IMR-90 (cell line): ENCODE results near the gene QRFP. TPM values are rescaled to one million over a fixed set of nuclear protein-coding genes. Genes with fewer than 3 reads are reported as not detected.

Experiments
- ATAC-seq: fragments of 200-7000 bp; cut with Tn5 transposase; 2 replicates; pipeline ENCODE4 v1.9.1; 2020; ENCODE audit warnings: low read depth, mild to moderate bottlenecking, moderate library complexity
- BruUV-seq: library from RNA; stranded (reverse); fragments of 400-500 nt; replicated peaks from 2 replicates; lab custom pipeline; 2021; lab: Mats Ljungman, UMichigan
- CTCF ChIA-PET: fragments of 300-600 bp; formaldehyde crosslinking; extraction: SDS; loops from one replicate; lab custom pipeline; 2021; ENCODE audit warnings: antibody characterized with exemption; lab: Yijun Ruan, JAX
- POLR2A ChIA-PET: fragments of 300-600 bp; sonication (Branson Sonifier 250); formaldehyde crosslinking; loops from one replicate; lab custom pipeline; 2022; ENCODE audit warnings: antibody characterized with exemption; ENCODE audit not compliant: unreplicated experiment; lab: Charles Lee
- DNase-seq: peaks from one replicate; pipeline ENCODE4 v3.0.0; 2013
- H2AFZ ChIP-seq: replicated peaks from 2 replicates; pipeline ENCODE3; 2013; ENCODE audit warnings: low read length, mild to moderate bottlenecking; ENCODE audit not compliant: poor library complexity
- H2AK5ac ChIP-seq: 2 replicates; pipeline ENCODE4 v1.6.1; 2013; ENCODE audit warnings: low read depth, low read length, inconsistent platforms
- H2AK9ac ChIP-seq: replicated peaks from 2 replicates; pipeline ENCODE3; 2013; ENCODE audit warnings: mild to moderate bottlenecking, low read depth, low read length, moderate library complexity; ENCODE audit not compliant: poor library complexity
- H2BK120ac ChIP-seq: 2 replicates; pipeline ENCODE4 v1.6.1; 2013; ENCODE audit warnings: low read depth, low read length, inconsistent platforms
- H2BK15ac ChIP-seq: 3 replicates; pipeline ENCODE4 v1.6.1; 2013; ENCODE audit warnings: low read depth, low read length, inconsistent platforms
- H2BK20ac ChIP-seq: 2 replicates; pipeline ENCODE4 v1.6.1; 2013; ENCODE audit warnings: low read depth, mild to moderate bottlenecking, inconsistent platforms, low read length, moderate library complexity
- H2BK5ac ChIP-seq: 2 replicates; pipeline ENCODE4 v1.6.1; 2013; ENCODE audit warnings: mild to moderate bottlenecking, low read depth, low read length, inconsistent platforms; ENCODE audit not compliant: poor library complexity, severe bottlenecking
- H3K14ac ChIP-seq: replicated peaks from 2 replicates; pipeline ENCODE4 v1.6.1; 2013; ENCODE audit warnings: low read depth, low read length, inconsistent platforms
- H3K18ac ChIP-seq: 2 replicates; pipeline ENCODE4 v1.6.1; 2013; ENCODE audit warnings: low read depth, low read length, control low read depth
- H3K23ac ChIP-seq: 2 replicates; pipeline ENCODE4 v1.6.1; 2013; ENCODE audit warnings: low read depth, low read length, inconsistent platforms
- H3K27ac ChIP-seq: 2 replicates; pipeline ENCODE4 v1.5.1; 2013; ENCODE audit warnings: mild to moderate bottlenecking, control low read depth, low read length; ENCODE audit not compliant: insufficient read depth
- H3K27me3 ChIP-seq: 2 replicates; pipeline ENCODE4 v1.6.1; 2013; ENCODE audit warnings: low read length; ENCODE audit not compliant: control insufficient read depth, insufficient read depth
- H3K36me3 ChIP-seq: 2 replicates; pipeline ENCODE4 v1.6.1; 2013; ENCODE audit warnings: low read length, mixed read lengths; ENCODE audit not compliant: control insufficient read depth, insufficient read depth
- H3K4ac ChIP-seq: 2 replicates; pipeline ENCODE4 v1.6.1; 2013; ENCODE audit warnings: low read depth, low read length, inconsistent platforms
- H3K4me1 ChIP-seq: 2 replicates; pipeline ENCODE4 v1.6.1; 2013; ENCODE audit warnings: low read length, mixed read lengths; ENCODE audit not compliant: control insufficient read depth, insufficient read depth
- H3K4me2 ChIP-seq: 2 replicates; pipeline ENCODE4 v1.6.1; 2013; ENCODE audit warnings: low read depth, mild to moderate bottlenecking, control low read depth, low read length, moderate library complexity
- H3K4me3 ChIP-seq: 2 replicates; pipeline ENCODE4 v1.5.1; 2013; ENCODE audit warnings: low read depth, mild to moderate bottlenecking, control low read depth, low read length, moderate library complexity; ENCODE audit not compliant: insufficient read depth
- H3K56ac ChIP-seq: 2 replicates; pipeline ENCODE4 v1.6.1; 2013; ENCODE audit warnings: low read length, inconsistent platforms; ENCODE audit not compliant: insufficient read depth; ENCODE audit errors: extremely low read depth
- H3K79me1 ChIP-seq, 2 experiments: 2 replicates each; pipeline ENCODE4 v1.6.1; 2013; ENCODE audit warnings: low read length in 2 of 2, inconsistent platforms in 1 of 2, low read depth in 1 of 2
- H3K9ac ChIP-seq: 2 replicates; pipeline ENCODE4 v1.6.1; 2013; ENCODE audit warnings: low read depth, low read length, control low read depth
- H3K9me1 ChIP-seq: 2 replicates; pipeline ENCODE4 v1.6.1; 2013; ENCODE audit warnings: low read length, inconsistent platforms; ENCODE audit not compliant: insufficient read depth
- H3K9me3 ChIP-seq: 2 replicates; pipeline ENCODE4 v1.6.1; 2013; ENCODE audit warnings: low read length; ENCODE audit not compliant: control insufficient read depth, insufficient read depth
- H4K20me1 ChIP-seq: 2 replicates; pipeline ENCODE4 v1.6.1; 2013; ENCODE audit warnings: low read length, inconsistent platforms; ENCODE audit not compliant: insufficient read depth
- H4K5ac ChIP-seq: 2 replicates; pipeline ENCODE4 v1.6.1; 2013; ENCODE audit warnings: mild to moderate bottlenecking, low read depth, low read length, control low read depth
- H4K8ac ChIP-seq, 2 experiments: 2 replicates each; pipeline ENCODE4 v1.6.1; 2013; ENCODE audit warnings: low read depth in 2 of 2, low read length in 2 of 2, control low read depth in 1 of 2, inconsistent platforms in 1 of 2
- H4K91ac ChIP-seq: 2 replicates; pipeline ENCODE4 v1.6.1; 2013; ENCODE audit warnings: low read depth, low read length, inconsistent platforms; ENCODE audit not compliant: insufficient read depth
- BHLHE40 ChIP-seq: fragments of 150-350 bp; IDR thresholded peaks from 2 replicates; pipeline ENCODE4 v1.6.1; 2016; ENCODE audit warnings: mild to moderate bottlenecking, low read depth, low read length
- CEBPB ChIP-seq: IDR thresholded peaks from 2 replicates; pipeline ENCODE4 v1.6.1; 2012; ENCODE audit warnings: low read depth, low read length, improper control_type of control experiment
- CHD1 ChIP-seq: IDR thresholded peaks from 2 replicates; pipeline ENCODE4 v1.6.1; 2012; ENCODE audit warnings: low read depth, low read length, improper control_type of control experiment
- FOS ChIP-seq: fragments of 150-350 bp; IDR thresholded peaks from 2 replicates; pipeline ENCODE4 v1.6.1; 2016; ENCODE audit warnings: low read depth, low read length
- MAFK ChIP-seq: IDR thresholded peaks from 2 replicates; pipeline ENCODE4 v1.6.1; 2012; ENCODE audit warnings: low read depth, low read length, improper control_type of control experiment
- MAZ ChIP-seq: IDR thresholded peaks from 2 replicates; pipeline ENCODE4 v1.6.1; 2012; ENCODE audit warnings: low read depth, mild to moderate bottlenecking, low read length, improper control_type of control experiment, moderate library complexity, borderline replicate concordance
- MXI1 ChIP-seq: IDR thresholded peaks from 2 replicates; pipeline ENCODE4 v1.6.1; 2012; ENCODE audit warnings: low read depth, mild to moderate bottlenecking, low read length, moderate library complexity, borderline replicate concordance
- NFE2L2 ChIP-seq: fragments of 150-350 bp; IDR thresholded peaks from 2 replicates; pipeline ENCODE4 v1.6.1; 2016; ENCODE audit warnings: low read depth, mild to moderate bottlenecking, low read length
- POLR2A ChIP-seq: IDR thresholded peaks from 2 replicates; pipeline ENCODE4 v1.6.1; 2012; ENCODE audit warnings: mild to moderate bottlenecking, low read depth, low read length
- RAD21 ChIP-seq: IDR thresholded peaks from 2 replicates; pipeline ENCODE4 v1.6.1; 2012; ENCODE audit warnings: low read length, improper control_type of control experiment
- RCOR1 ChIP-seq: IDR thresholded peaks from 2 replicates; pipeline ENCODE4 v1.6.1; 2012; ENCODE audit warnings: mild to moderate bottlenecking, low read length, improper control_type of control experiment; ENCODE audit not compliant: insufficient replicate concordance
- RFX5 ChIP-seq: IDR thresholded peaks from 2 replicates; pipeline ENCODE4 v1.8.0; 2012; ENCODE audit warnings: low read depth, mild to moderate bottlenecking, low read length, moderate library complexity
- SMC3 ChIP-seq: fragments of 150-350 bp; IDR thresholded peaks from 2 replicates; pipeline ENCODE4 v1.6.1; 2016; ENCODE audit warnings: low read depth, mild to moderate bottlenecking, antibody characterized with exemption, low read length, moderate library complexity
- WGBS, 2 experiments: methylation state at CpG; one replicate each; pipeline versions ENCODE4 v1.1.5 to v1.1.7; 2013; ENCODE audit warnings: missing lambda C conversion rate in 2 of 2; ENCODE audit not compliant: insufficient read length in 1 of 2; ENCODE audit errors: extremely low coverage in 2 of 2; 5-methylcytosine and 5-hydroxymethylcytosine counted together
- dilution Hi-C: fragments of 300-500 bp; cut with HindIII; formaldehyde crosslinking; loops from one replicate; pipeline ENCODE4 v1.14.3; 2018; ENCODE audit warnings: low sequenced_read_pairs; ENCODE audit not compliant: unreplicated experiment
- in situ Hi-C: fragments of 300-500 bp; cut with MboI; formaldehyde crosslinking; loops from 3 replicates; pipeline ENCODE4 v1.14.3; 2019; ENCODE audit warnings: low sequenced_read_pairs, inconsistent platforms, mixed read lengths
- intact Hi-C: fragments of 100-400 bp; cut with micrococcal nuclease; formaldehyde crosslinking; loops from 2 replicates; pipeline ENCODE4 v1.10.0; 2022
- polyA plus RNA-seq, 3 experiments: library from polyadenylated mRNA; depleted of rRNA; stranded (reverse); fragments of >200 nt; gene quantifications; 2 replicates each; pipeline ENCODE4 v1.2.3, GENCODE V29; 2012; ENCODE audit warnings: low replicate concordance in 1 of 3
- total RNA-seq: library from RNA; depleted of rRNA; stranded (reverse); fragments of >200 nt; gene quantifications from 2 replicates; pipeline ENCODE4 v1.2.3, GENCODE V29; 2012
- TF ChIP-seq, protein P1 (sequence below): fragments of 150-350 bp; IDR thresholded peaks from 2 replicates; pipeline ENCODE4 v1.6.1; 2016; ENCODE audit warnings: low read depth, mild to moderate bottlenecking, low read length, moderate library complexity, borderline replicate concordance
- TF ChIP-seq, protein P2 (sequence below): conservative IDR thresholded peaks from 2 replicates; pipeline ENCODE4 v1.5.1; 2012; ENCODE audit warnings: mild to moderate bottlenecking, low read depth, low read length, improper control_type of control experiment
- TF ChIP-seq, protein P3 (sequence below): fragments of 150-350 bp; IDR thresholded peaks from 2 replicates; pipeline ENCODE4 v1.6.1; 2017; ENCODE audit warnings: mild to moderate bottlenecking, antibody characterized with exemption, low read length, low read depth

The QRFP gene
- total and polyA plus RNA-seq, 2 of the 4 experiments (the other 2 are of a cell fraction): not detected

DNA sequence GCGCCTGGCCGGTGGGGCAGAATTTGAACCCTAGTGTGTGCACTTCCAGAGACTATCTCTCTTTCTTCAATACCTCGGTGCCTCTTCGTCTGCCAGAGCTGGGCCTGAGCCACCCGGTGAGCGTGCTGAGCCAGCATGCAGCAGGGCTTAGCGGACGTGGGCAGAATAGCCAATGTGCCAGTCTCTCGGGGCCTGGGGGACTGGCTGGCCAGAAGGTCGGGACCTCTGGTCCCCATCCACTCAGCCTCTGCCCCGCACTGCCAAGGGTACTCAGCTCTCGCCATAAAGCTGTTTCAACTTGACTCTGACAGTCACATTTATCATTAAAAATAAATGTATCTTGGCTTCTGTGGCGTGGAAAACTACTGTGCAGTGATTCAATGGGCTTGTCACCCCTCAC is 46.6 kb upstream of the QRFP start:
- POLR2A ChIA-PET: no interaction called here

More for the DNA sequence above, 46.6 kb upstream of the QRFP start:
- Histone ChIP-seq H3K36me3 (no peaks in the 10 kb centered on the region), H3K27me3 (peaks cover 61% of the 10 kb centered on the region), H3K18ac (no peak overlapping the region), H3K4me3 (no peak overlapping the region), H3K14ac (no peak overlapping the region), H2BK120ac (no peak overlapping the region), H3K4me1 (no peaks in the 10 kb centered on the region), H3K4me2 (no peak overlapping the region), H2BK15ac (no peak overlapping the region), H4K20me1 (peaks cover 6% of the 10 kb centered on the region; the same call in 1 of the 2 replicates), H3K56ac (no peak overlapping the region), H2AK5ac (no peak overlapping the region), H4K91ac (no peak overlapping the region), H3K9me1 (no peaks in the 10 kb centered on the region), H2AFZ (peak overlapping the region; percentile 49), H4K8ac (no peak overlapping the region), H3K27ac (no peak overlapping the region), H4K5ac (no peak overlapping the region), H2AK9ac (no peak overlapping the region), H3K4ac (no peak overlapping the region), H3K23ac (no peak overlapping the region), H3K79me1 (no peaks in the 10 kb centered on the region), H2BK20ac (no peak overlapping the region), H3K9ac (no peak overlapping the region), H2BK5ac (no peak overlapping the region), H3K9me3 (no peaks in the 10 kb centered on the region)
- no TSS peak for BruUV-seq
- TF ChIP-seq RFX5: no peak
- no peak for TF ChIP-seq MAFK
- no peak for TF ChIP-seq POLR2A
- no peak for TF ChIP-seq RAD21
- TF ChIP-seq, protein P1, sequence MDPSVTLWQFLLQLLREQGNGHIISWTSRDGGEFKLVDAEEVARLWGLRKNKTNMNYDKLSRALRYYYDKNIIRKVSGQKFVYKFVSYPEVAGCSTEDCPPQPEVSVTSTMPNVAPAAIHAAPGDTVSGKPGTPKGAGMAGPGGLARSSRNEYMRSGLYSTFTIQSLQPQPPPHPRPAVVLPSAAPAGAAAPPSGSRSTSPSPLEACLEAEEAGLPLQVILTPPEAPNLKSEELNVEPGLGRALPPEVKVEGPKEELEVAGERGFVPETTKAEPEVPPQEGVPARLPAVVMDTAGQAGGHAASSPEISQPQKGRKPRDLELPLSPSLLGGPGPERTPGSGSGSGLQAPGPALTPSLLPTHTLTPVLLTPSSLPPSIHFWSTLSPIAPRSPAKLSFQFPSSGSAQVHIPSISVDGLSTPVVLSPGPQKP: no peak
- TF ChIP-seq CHD1: no peak
- no peak for TF ChIP-seq BHLHE40
- no peak for TF ChIP-seq NFE2L2
- TF ChIP-seq MXI1: no peak
- TF ChIP-seq, protein P2, sequence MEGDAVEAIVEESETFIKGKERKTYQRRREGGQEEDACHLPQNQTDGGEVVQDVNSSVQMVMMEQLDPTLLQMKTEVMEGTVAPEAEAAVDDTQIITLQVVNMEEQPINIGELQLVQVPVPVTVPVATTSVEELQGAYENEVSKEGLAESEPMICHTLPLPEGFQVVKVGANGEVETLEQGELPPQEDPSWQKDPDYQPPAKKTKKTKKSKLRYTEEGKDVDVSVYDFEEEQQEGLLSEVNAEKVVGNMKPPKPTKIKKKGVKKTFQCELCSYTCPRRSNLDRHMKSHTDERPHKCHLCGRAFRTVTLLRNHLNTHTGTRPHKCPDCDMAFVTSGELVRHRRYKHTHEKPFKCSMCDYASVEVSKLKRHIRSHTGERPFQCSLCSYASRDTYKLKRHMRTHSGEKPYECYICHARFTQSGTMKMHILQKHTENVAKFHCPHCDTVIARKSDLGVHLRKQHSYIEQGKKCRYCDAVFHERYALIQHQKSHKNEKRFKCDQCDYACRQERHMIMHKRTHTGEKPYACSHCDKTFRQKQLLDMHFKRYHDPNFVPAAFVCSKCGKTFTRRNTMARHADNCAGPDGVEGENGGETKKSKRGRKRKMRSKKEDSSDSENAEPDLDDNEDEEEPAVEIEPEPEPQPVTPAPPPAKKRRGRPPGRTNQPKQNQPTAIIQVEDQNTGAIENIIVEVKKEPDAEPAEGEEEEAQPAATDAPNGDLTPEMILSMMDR: no peak
- TF ChIP-seq RCOR1: no peak
- no peak for TF ChIP-seq CEBPB
- TF ChIP-seq FOS: no peak
- TF ChIP-seq, protein P3, sequence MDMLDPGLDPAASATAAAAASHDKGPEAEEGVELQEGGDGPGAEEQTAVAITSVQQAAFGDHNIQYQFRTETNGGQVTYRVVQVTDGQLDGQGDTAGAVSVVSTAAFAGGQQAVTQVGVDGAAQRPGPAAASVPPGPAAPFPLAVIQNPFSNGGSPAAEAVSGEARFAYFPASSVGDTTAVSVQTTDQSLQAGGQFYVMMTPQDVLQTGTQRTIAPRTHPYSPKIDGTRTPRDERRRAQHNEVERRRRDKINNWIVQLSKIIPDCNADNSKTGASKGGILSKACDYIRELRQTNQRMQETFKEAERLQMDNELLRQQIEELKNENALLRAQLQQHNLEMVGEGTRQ: no peak
- TF ChIP-seq MAZ: no peak
- no peak for TF ChIP-seq SMC3
- ATAC-seq (no peak), DNase-seq (no peak)
- 80% methylated on average over 1 of the region's 13 CpGs; no CpG with 5 or more reads in 1 of the 2 experiments for WGBS, 2 experiments
- CTCF ChIA-PET: interaction anchor here (0.5 to 0.7 kb wide), 2 partner anchors 31 to 237 kb away, joined by 3 read pairs; no protein-coding TSS in a partner anchor
- intact Hi-C loops (no loop called here), in situ Hi-C loops (no loop called here), dilution Hi-C loops (no loop called here)
